ENCODE results near the gene NANS.
A peak's percentile ranks its signal among the peaks of the same experiment; 100 is the strongest.
"Not testable (repeated sequence)": the region's sequence is repeated elsewhere in the genome, so short reads cannot be mapped to it uniquely, and the experiment has no call there.

Gene NANS

GRCh38 chr9:98056269-98057137, at the start of gene NANS:
NANS (plus strand) TSS chr9:98056732; CDS start chr9:98056809, 77 bp downstream.
- DNase-seq = peak; percentile 96

GRCh38 chr9:98007251-98007928, 49.1 kb upstream of the NANS start:
- DNase-seq = no peak

- DNase-seq = no peak
These were observed 47.8 kb upstream of the NANS start for GRCh38 chr9:98008764-98009163.

- DNase-seq = no peak
These were observed 47.1 kb upstream of the NANS start for GRCh38 chr9:98009437-98009836.

GRCh38 chr9:98009936-98010335, 46.6 kb upstream of the NANS start:
- DNase-seq = no peak

- DNase-seq = no peak
These were observed 46.1 kb upstream of the NANS start for GRCh38 chr9:98010445-98010844.

- DNase-seq = no peak
These were observed 45.4 kb upstream of the NANS start for GRCh38 chr9:98011122-98011521.

GRCh38 chr9:98016137-98016680, 40.3 kb upstream of the NANS start:
- DNase-seq = no peak

GRCh38 chr9:98017306-98017705, 39.2 kb upstream of the NANS start:
- no peak for DNase-seq

- no peak for DNase-seq
These were observed 38.2 kb upstream of the NANS start for GRCh38 chr9:98018347-98018746.

- DNase-seq = no peak
These were observed 37.4 kb upstream of the NANS start for GRCh38 chr9:98019098-98019497.

- DNase-seq = not testable (repeated sequence)
These were observed 36.7 kb upstream of the NANS start for GRCh38 chr9:98019869-98020268.

- DNase-seq = no peak
These were observed 35.9 kb upstream of the NANS start for GRCh38 chr9:98020476-98021145.

- no peak for DNase-seq
These were observed 35.1 kb upstream of the NANS start for GRCh38 chr9:98021306-98022040.

GRCh38 chr9:98022447-98022846, 34.1 kb upstream of the NANS start:
- DNase-seq = no peak

- no peak for DNase-seq
These were observed 31.8 kb upstream of the NANS start for GRCh38 chr9:98024702-98025101.

GRCh38 chr9:98031169-98031568, 25.4 kb upstream of the NANS start:
- DNase-seq = no peak

GRCh38 chr9:98031935-98032334, 24.6 kb upstream of the NANS start:
- no peak for DNase-seq

GRCh38 chr9:98034593-98035546, 21.7 kb upstream of the NANS start:
- DNase-seq = peak; percentile 92

- DNase-seq = peak; percentile 52
These were observed 19.2 kb upstream of the NANS start for GRCh38 chr9:98037357-98037756.

GRCh38 chr9:98038958-98039357, 17.6 kb upstream of the NANS start:
- no peak for DNase-seq

All from suppressor macrophage treated with lipopolysaccharide for 4 hours (primary cell).